GM19351 (cell line): ENCODE results near the gene CIAO2B.
A peak's percentile ranks its signal among the peaks of the same experiment; 100 is the strongest.
"Not testable (repeated sequence)": the region's sequence is repeated elsewhere in the genome, so short reads cannot be mapped to it uniquely, and the experiment has no call there.

Experiments used
- ATAC-seq: cut with Tn5 transposase; IDR thresholded peaks from one replicate; pipeline ENCODE4 v1.9.1; 2021; ENCODE audit warnings: mild to moderate bottlenecking, moderate library complexity; ENCODE audit not compliant: unreplicated experiment

CIAO2B gene

GRCh38 chr16:66939366-66939765 lies 5.2 kb upstream of the CIAO2B start:
- ATAC-seq = no peak

GRCh38 chr16:66937725-66938337 lies 3.6 kb upstream of the CIAO2B start:
- ATAC-seq = no peak

GRCh38 chr16:66936889-66937554 lies 2.8 kb upstream of the CIAO2B start:
- ATAC-seq = no peak

DNA sequence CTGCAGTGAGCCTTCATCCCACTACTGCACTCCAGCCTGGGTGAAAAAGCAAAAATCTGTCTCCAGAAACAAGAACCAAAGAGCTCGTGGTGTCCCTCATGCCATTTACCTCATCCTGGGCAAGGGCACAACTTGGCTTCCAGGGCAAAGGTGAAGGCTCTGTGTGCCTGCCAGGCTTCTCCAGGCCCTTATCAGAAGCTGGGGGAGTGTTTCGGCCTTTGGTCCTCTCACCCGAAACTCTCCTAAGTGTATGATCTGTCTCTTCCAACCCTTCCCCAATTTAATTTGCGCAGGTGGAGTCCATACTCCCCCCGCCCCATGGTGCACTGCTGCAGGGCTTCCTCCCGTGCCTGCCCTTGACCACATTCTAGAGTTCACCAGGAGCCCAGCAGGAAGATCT lies 2.3 kb upstream of the CIAO2B start:
- no peak for ATAC-seq

DNA sequence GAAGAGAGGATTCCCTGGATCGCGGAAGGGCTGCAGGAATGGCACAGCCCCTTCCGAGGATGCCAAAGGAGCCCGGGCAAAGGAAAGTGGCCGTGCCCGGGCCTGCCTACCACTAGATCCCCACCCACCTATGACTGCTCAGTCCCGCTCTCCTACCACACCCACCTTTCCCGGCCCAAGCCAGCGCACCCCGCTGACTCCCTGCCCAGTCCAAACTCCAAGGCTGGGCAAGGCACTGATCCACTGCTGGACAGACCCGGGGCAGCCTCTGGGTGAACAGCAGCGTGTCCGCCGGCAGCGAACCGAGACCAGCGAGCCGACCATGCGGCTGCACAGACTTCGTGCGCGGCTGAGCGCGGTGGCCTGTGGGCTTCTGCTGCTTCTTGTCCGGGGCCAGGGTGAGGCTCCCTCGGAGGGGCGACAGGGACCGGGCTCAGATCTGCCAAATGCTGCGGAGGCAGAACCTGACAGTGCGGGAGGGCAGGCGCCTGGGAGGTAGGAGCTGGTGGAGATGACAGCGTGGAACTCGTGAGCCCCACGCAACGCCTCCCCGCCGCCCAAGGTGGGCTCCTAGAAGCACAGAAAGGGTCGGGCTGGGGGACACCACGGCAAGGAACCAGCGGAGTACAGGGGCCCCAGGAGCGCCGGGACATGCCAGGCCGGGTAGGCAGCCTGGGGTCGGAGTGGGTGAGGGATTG lies 1.3 kb upstream of the CIAO2B start, which contains the start of gene CES2:
Gene CES2 (plus strand): TSS at position 203 of the 698 bp plus-strand sequence. CDS start 120 bp downstream, at position 323.
- no peak for ATAC-seq

GRCh38 chr16:66934839-66935313 lies 674 bp upstream of the CIAO2B start:
- not testable (repeated sequence) for ATAC-seq

DNA sequence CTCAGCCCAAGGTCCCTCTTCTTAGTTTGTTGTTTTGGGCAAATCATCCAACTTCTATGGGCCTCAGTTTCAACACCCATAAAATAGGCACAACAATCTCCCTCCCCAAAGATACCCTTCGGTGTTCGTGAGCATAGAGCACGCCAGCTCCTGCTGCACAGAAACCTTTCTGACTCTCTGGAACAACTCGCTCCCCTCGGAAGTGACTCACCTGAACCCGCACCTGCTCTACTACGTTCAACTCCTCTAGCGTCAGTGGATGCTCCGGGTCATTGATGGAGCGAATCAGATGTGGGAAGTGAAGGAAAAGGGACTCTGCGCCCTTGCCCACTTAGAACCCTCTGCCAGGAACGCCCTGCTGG lies 445 bp downstream of the CIAO2B start:
- peak; percentile 11 for ATAC-seq

DNA sequence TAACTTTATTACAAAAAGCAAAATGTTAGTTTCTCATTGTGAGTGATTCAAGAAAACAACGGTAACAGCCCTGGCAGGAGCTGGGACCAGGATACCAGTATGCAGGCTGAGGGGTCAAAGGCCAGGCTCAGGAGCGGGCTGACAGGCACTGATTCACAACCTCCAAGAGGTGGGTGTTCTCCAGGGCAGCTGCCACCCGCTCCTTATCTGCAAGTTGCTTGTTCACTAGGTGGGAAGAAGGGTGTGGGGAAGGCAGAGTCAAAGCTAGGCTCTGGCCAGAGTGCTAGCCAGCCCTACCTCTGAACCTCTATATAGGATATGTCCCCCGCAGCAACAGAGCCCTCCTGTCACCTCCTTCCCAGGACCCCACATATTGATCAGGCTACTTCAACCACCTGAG lies 2.1 kb downstream of the CIAO2B start:
- no peak for ATAC-seq

DNA sequence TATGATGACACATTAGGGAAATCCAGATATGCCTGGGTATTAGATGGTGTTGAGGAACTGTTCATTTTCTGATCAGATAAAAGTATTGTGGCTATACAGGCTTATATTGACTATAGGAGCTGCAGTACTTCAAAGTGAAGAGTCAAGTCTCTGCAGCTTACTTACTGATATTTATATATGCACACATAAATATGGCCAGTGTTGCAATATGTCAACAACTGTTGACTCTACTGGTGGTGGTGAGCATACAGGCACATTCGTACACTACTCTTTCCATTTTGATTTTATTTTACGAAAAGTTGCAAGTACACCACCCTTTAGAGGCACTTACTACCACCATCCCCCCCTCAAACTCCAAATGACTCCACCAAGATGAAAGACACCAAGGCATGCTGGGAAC lies 2.5 kb downstream of the CIAO2B start:
- no peak for ATAC-seq

DNA sequence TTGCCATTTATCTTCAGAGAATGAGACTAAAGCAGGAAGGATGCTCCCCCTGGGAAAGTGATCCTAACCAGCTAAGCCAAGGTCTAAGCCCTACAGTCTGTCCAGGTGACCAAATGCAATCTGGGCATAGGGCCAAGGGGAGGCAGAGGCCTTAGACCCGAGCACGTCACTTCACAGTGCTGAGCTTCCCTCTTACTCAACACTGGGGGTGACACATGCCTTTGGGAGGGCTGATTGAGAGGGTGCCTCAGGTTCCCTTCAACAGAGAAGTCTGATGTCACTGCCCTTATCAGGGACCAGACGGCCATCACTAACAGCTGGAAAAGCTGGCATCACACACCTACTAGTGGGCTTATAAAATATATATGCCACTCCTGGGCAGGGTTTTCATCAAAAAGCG lies 4.0 kb downstream of the CIAO2B start:
- no peak for ATAC-seq

DNA sequence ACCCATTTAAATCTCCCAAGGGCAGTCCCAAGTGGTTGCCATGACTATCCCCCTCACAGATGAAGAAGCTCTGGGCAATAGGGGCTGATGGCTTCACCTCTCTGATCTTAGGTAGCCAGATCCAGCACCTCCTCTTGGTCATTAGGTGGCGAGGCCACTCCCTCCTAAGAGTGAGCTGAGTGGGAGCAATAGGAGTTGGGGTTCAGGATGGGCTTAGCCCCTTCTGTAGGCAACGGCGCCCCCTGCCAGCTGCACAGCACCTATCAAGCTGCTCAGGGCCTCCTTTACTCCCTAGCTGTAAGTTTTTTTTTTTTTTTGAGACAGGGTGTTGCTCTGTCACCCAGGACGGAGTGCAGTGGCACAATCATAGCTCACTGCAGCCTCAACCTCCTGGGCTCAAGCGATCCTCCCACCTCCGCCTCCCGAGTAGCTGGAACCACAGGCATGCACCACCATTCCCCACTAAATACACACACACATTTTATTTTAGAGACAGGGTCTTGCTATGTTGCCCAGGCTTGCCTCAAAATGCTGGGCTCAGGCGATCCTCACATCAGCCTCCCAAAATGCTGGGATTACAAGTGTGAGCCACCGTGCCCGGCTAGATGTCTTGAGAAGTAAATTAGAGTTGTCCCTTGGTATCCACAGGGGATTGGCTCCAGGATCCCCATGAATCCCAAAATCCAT lies 5.4 kb downstream of the CIAO2B start:
- no peak for ATAC-seq

DNA sequence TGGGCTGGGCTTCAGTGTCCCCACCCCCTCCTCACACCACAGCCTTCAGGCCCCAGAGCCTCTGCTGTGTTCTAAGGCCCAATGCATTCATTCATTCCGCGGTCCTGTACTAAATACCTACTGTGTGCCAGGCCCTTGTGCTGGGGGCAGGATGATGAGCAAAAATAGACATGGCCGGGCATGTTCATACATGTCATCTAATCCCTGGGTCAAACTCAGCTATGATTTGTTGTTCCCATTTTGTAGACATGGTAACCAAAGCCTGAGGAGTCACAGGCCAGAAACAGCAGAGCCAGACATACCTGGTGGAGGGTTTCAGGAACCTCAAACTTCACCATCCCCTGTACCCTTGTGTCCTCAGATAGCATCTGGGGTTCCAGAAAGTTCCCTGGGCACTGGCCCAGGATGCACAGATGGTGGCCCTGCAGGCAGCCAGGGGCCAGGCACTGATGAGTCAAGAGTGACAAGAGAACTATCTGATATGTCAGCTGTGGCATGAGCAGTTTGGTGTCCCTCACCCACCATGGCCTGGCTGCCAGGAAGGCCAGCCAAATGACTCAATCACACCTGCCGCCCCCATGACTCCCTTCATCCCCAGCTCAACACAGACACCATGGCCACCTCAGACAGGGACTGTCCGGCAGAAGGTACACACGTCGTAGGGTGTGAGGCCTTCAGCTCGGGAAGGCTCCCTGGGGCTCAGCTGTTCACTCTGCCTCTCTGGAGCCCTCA lies 6.1 kb downstream of the CIAO2B start:
- no peak for ATAC-seq

DNA sequence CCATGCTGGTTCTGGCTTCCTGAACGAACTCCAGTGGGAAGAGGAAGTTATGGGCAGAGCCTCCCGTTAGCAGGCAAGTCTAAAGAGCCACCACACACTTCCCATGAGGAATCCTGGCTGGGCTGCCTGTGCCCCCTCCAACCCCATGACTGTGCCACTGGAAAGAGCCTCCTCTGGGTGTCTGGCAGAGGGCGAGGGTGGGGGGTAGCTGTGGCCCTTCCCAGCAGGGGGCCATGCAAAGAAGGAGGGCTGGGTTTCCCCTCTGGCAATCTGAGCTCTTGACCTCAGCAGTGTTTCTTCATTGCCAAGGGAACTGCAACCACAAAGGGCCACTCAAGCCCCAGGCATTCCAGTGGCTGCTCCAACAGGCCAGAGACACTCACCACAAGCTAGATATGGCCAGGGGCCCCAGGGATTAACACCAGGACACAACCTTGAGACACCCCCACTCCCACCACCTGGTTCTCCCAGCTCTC lies 7.2 kb downstream of the CIAO2B start:
- ATAC-seq = no peak

DNA sequence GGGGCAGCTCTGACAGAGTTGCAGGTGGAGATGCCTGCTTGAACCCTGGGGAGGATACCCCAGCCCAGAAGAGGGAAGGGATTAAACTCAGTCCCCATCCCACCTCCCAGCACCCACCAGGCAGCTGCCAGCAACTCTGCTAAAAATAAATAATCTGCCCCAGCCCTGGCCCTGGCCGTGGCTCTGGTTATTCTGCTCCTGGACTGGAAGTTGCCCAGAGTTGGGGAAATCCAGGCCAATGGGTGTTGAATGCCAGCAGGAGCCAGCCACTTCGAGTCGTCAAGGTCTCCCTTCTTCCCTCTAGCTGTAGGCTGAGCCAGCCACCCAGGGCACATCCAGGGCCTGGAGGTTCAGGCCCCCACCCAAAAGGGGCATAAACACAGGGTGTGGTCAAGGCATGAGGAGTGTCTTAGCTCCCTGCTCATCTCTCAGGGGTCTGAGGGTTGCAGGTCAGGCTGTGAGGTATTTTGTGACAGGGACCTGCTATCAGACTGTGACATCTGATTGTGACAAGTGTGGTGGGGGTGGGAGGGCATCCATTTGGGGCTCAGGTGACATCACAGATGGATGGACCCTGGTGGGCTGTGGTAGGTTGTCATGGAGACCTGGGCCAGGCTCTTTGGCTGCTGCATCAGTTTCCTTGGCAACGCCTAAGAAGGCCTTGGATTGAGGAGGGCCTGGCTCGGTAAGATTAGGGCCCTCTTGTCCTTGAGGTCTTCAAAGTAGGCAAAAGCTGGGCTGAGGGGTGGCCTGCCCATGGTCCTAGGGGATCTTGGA lies 7.8 kb downstream of the CIAO2B start:
- ATAC-seq = no peak

DNA sequence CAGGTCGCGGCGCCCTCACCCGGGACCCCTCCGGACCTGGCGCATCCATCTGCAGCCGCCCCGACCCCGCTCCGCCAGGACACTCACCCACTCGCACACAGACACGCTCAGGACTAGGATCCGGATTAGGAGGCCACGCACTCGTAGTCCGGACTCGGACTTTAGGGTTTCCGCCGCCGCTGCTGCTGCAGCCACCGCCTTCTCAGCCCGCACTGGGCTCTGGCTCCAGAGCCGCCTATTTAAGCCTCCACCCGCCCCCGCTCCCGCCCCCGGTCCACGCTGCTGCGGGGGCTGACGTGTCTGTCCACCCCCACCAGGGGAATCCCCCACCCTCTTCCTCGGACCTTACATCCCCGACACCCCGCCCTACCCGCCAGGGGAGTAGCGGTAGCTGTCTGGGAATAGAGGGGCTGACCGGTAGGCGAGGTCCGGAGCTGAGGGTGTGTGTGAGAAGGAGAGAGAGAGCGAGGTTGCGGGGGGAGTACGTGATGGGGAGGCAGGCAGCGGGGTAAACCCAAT lies 8.8 kb downstream of the CIAO2B start, which contains the start of gene RRAD:
Gene RRAD (minus strand): TSS at position 214 of the 519 bp plus-strand sequence. CDS start 356 bp downstream, outside the sequence.
- ATAC-seq = peak; percentile 21

- ATAC-seq = peak; percentile 43
Observed at GRCh38 chr16:66924527-66925321, 9.5 kb downstream of the CIAO2B start.

DNA sequence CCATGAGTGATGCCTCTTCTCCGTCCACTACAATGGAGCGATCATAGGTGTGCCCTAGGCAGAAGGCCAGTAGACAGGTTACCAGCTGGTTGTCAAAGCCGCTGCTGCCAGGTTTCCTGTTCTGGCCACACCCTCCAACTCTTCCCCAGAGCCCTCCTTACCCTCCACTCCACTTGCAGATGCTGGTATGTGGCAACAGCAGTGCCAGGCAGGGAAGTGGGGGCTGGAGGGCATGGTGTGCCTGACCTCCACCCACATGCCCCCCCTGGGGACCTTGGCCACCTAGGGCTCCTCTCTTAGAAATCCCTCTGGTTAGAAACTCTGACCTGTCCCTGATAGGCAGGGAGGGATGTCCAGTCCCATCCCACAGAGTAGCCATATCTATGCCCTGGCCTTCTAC lies 10.3 kb downstream of the CIAO2B start:
- no peak for ATAC-seq

- ATAC-seq = no peak
Observed at GRCh38 chr16:66923247-66923731, 10.9 kb downstream of the CIAO2B start.
